ENCODE results near the gene ITGB3. TPM values are rescaled to one million over a fixed set of nuclear protein-coding genes. Genes with fewer than 3 reads are reported as not detected.
A peak's percentile ranks its signal among the peaks of the same experiment; 100 is the strongest.

ITGB3 gene
- total RNA-seq, 1 donor from 2014 or later, result 71.3 TPM

- no peak for TF ChIP-seq CTCF (IDR thresholded peaks at IDR 0.05)
- H3K27me3 ChIP-seq, result no peaks in the 10 kb centered on the region
- H3K9me3 ChIP-seq, result no peaks in the 10 kb centered on the region
- H3K4me1 ChIP-seq, result peaks cover 13 to 37% of the 10 kb centered on the region in 2 donors
- intact Hi-C loops (cut with DNase I), result loop anchor here (2.0 kb wide), 1 partner anchor 17 kb away; no protein-coding TSS in a partner anchor
- peaks cover 22 to 63% of the 10 kb centered on the region in 2 donors for H3K36me3 ChIP-seq
- peak overlapping the region; percentile 87 to 89 for H3K27ac ChIP-seq
- H3K4me3 ChIP-seq, result no peak overlapping the region
- DNase-seq (ENCODE audit: low spot score in 2 of 2), result peak in 1 of 2 donors; percentile 65
Measured at GRCh38 chr17:47295874-47296255, 42.2 kb downstream of the ITGB3 start.

DNA sequence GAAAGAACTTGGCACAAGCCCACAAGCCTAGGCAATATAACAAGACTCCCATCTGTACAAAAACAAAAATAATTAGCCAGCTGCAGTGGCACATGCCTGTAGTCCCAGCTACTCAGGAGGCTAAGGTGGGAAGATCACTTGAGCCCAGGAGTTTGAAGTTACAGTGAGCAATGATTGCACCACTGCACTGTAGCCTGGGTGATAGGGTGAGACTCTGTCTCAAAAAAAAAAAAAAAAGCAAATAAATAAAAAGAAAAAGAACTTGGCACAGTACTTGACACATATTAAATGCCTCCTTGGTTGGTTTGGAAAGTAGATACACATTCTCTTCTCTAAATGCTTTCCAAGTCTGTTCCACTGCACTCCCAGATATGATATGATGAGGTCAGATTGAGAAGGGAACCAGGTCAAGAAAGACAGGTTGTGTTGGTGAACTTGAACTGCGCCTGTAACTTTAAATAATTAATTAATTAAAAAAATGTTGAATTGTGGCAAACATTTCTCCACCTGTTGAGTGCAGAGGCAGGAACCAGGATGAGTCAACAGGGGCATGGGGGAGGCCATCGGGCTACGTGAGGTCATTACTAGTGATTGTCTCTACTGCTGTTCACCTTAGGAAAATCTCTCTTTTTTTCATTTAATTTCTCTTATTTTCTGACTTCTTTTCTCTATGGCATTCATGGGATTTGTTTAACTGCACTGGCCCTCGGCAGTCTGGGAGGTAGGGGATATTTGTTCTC is 44.2 kb downstream of the ITGB3 start:
- Histone ChIP-seq H3K4me3 (no peak overlapping the region), H3K27me3 (no peaks in the 10 kb centered on the region), H3K36me3 (peaks cover 26 to 63% of the 10 kb centered on the region in 2 donors), H3K27ac (peak overlapping the region; percentile 22 to 29), H3K4me1 (peaks cover 13 to 37% of the 10 kb centered on the region in 2 donors), H3K9me3 (peaks cover 0 to 6% of the 10 kb centered on the region in 2 donors)
- no peak for TF ChIP-seq CTCF (IDR thresholded peaks at IDR 0.05)
- DNase-seq (ENCODE audit: low spot score in 2 of 2), result peak in 1 of 2 donors; percentile 58
- intact Hi-C loops (cut with DNase I), result no loop called here

DNA sequence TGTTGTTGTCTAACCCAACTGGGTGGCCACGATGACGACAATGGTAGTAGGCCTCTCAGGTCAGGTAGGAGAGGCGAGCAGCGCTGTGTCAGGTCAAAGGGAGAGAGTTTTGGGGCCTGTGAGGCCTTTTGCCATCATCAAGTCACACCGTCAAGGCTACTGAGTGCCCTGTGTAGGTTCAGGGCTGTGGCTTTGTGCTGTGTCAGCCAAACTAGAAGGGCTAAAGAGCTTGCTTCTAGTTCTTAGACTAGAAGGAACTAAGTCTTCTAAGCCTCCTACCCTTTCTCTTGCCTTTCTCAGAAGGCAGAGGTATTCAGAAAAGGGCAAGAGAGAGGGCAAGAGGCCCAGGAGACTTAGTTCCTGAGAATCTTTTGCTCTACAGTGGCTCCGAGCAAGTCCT is 45.1 kb downstream of the ITGB3 start:
- H3K27ac ChIP-seq, result peak overlapping the region; percentile 24 to 29
- TF ChIP-seq CTCF (IDR thresholded peaks at IDR 0.05), result no peak
- intact Hi-C loops (cut with DNase I), result no loop called here
- H3K9me3 ChIP-seq, result peaks cover 0 to 6% of the 10 kb centered on the region in 2 donors
- no peaks in the 10 kb centered on the region for H3K27me3 ChIP-seq
- H3K4me1 ChIP-seq, result peaks cover 13 to 37% of the 10 kb centered on the region in 2 donors
- no peak for DNase-seq (ENCODE audit: low spot score in 2 of 2)
- H3K36me3 ChIP-seq, result peaks cover 30 to 66% of the 10 kb centered on the region in 2 donors
- no peak overlapping the region for H3K4me3 ChIP-seq

DNA sequence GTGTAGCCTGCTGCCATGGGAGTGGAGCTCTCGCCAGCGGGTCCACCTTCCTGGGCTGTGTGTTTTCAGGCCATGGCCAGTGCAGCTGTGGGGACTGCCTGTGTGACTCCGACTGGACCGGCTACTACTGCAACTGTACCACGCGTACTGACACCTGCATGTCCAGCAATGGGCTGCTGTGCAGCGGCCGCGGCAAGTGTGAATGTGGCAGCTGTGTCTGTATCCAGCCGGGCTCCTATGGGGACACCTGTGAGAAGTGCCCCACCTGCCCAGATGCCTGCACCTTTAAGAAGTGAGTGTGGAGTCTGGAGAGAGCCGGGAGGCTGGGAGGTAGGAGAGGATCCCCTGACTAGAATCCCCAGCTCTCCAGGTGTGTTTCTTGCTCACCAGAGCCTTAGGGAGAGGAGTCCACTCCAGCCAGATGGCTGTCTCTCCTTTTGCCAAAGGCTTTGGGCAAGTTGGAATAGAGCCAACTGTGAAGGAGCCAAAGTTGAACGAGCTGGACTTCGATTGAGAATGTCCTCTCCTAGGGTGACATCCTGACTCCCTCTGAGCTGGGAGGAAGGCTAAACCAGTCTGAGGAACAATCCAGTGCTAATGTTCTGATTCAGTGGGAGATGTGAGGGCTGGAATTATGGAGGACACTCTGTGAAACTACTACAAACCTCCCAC is 45.7 kb downstream of the ITGB3 start:
- H3K27ac ChIP-seq, result peak overlapping the region; percentile 24 to 29
- H3K36me3 ChIP-seq, result peaks cover 36 to 73% of the 10 kb centered on the region in 2 donors
- no peak for DNase-seq (ENCODE audit: low spot score in 2 of 2)

DNA sequence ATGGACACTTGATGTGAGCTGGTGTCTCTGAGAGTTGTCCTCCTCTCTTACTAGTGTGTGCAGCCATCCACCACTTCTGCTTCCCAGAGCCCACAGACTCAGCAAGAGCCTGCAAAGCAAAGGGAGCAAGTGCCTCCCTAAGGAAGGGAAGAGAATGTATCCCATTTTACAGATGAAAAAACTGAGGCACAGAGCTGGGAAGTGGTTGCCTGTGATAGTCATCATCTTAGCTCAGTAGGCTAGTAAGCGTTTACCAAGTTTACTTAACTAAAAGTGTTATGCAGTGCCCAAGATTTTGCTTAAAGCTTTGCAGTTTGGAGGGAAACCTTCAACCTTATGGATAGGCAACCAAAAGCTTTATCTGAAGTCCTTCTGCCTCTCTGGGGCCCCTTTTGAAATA is 47.1 kb downstream of the ITGB3 start:
- H3K36me3 ChIP-seq, result peaks cover 44 to 76% of the 10 kb centered on the region in 2 donors
- H3K27me3 ChIP-seq, result no peaks in the 10 kb centered on the region
- no peak for TF ChIP-seq CTCF (IDR thresholded peaks at IDR 0.05)
- H3K9me3 ChIP-seq, result peaks cover 0 to 6% of the 10 kb centered on the region in 2 donors
- intact Hi-C loops (cut with DNase I), result no loop called here
- H3K4me3 ChIP-seq, result no peak overlapping the region
- no peak overlapping the region for H3K27ac ChIP-seq
- no peak for DNase-seq (ENCODE audit: low spot score in 2 of 2)
- peaks cover 6 to 26% of the 10 kb centered on the region in 2 donors for H3K4me1 ChIP-seq

More for the DNA sequence above, 45.7 kb downstream of the ITGB3 start:
- no peak overlapping the region for H3K4me3 ChIP-seq
- H3K4me1 ChIP-seq, result peaks cover 13 to 31% of the 10 kb centered on the region in 2 donors
- intact Hi-C loops (cut with DNase I), result no loop called here
- TF ChIP-seq CTCF (IDR thresholded peaks at IDR 0.05), result no peak
- no peaks in the 10 kb centered on the region for H3K27me3 ChIP-seq
- H3K9me3 ChIP-seq, result peaks cover 0 to 6% of the 10 kb centered on the region in 2 donors
